Suppressor macrophage treated with lipopolysaccharide for 1 hour (primary cell): ENCODE results near the gene DMTF1.
"Not testable (repeated sequence)": the region's sequence is repeated elsewhere in the genome, so short reads cannot be mapped to it uniquely, and the experiment has no call there.

Experiments
- DNase-seq, 3 donors: peaks; one replicate each; pipeline ENCODE4 v3.0.0-alpha.2; 2020 to 2022

Gene DMTF1

DNA sequence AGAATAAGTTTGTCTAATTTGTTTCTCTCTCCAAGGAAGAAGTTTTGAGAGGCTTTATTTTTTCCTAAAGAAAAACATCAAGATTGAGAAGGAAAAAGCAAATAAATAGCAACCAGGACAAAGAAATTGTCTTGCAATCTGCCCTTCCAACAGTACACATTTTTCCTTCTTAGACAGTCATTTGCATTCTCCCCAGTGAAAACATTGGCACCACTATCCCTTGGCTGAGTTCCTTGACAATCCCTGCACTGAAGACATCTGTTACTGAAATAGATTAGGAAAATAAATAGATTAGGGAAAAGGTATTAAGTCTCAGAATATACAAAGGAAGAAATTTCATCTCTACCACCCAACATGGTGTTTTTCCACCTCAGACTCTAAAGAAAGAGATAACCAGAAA is 79.5 kb downstream of the DMTF1 start:
- no peak for DNase-seq

DNA sequence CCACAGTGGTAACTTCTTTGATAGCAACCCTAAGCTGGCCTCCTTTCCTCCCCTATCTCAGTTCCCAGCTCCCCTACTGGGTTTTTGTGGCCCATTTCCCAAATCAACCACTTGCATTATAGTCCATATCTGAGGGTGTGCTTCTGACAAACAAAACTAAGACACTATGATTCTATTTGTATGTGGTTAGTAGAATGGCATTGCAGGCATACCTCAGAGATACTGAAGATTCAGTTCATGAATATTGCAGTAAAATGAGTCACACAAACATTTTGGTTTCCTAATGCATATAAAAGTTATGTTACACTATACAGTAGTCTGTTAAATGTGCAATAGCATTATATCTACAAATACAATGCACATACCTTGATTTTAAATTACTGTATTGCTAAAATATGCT is 82.7 kb downstream of the DMTF1 start:
- DNase-seq, result no peak

DNA sequence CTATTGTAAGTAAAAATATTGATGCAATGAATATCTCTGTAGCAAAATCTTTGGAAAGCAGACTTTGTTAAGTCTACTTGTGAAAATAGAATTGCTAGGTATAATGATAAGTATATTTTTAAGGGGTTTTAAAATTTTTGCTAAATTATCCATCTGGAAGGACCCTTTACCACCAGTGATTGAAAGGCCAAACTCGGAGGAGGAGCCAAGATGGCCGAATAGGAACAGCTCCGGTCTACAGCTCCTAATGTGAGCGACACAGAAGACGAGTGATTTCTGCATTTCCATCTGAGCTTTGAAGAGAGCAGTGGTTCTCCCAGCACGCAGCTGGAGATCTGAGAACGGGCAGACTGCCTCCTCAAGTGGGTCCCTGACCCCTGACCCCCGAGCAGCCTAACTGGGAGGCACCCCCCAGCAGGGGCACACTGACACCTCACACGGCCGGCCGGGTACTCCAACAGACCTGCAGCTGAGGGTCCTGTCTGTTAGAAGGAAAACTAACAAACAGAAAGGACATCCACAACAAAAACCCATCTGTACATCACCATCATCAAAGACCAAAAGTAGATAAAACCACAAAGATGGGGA is 86.3 kb downstream of the DMTF1 start:
- DNase-seq, result not testable (repeated sequence)

DNA sequence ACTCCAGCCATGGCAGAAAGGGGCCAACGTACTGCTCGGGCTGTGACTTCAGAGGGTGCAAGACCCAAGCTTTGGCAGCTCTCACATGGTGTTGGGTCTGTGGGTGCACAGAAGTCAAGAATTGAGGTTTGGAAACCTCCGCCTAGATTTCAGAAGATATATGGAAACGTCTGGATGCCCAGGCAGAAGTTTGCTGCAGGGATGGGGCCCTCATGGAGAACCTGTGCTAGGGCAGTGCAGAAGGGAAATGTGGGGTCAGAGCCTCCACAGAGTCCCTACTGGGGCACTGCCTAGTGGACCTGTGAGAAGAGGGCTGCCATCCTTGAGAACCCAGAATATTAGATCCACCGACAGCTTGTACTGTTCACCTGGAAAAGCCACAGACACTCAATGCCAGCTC is 93.4 kb downstream of the DMTF1 start:
- not testable (repeated sequence) for DNase-seq
